Esophagus muscularis mucosa (tissue), 4 donors: Measurements from ENCODE around the gene STIP1. TPM values are rescaled to one million over a fixed set of nuclear protein-coding genes. Genes with fewer than 3 reads are reported as not detected.

Experiments
- DNase-seq: peaks from one replicate; pipeline ENCODE4 v3.0.0-alpha.2; 2017; ENCODE audit errors: extremely low spot score
- H3K27ac ChIP-seq, 4 donors: fragments of 200-600 bp; sonication (generic); replicated peaks in 1 of 4; 1 replicate in 3 of 4; 2 replicates in 1 of 4; pipeline ENCODE4 v1.5.1; 2016 to 2019; ENCODE audit warnings: mild to moderate bottlenecking in 1 of 4
- H3K27me3 ChIP-seq, 4 donors: fragments of 200-600 bp; sonication (generic); one replicate each; pipeline versions ENCODE4 v1.5.1 to v1.6.0; 2016 to 2019
- H3K36me3 ChIP-seq, 4 donors: fragments of 200-600 bp; sonication (generic); one replicate each; pipeline ENCODE4 v1.5.1; 2016 to 2019
- H3K4me1 ChIP-seq, 4 donors: fragments of 200-600 bp; sonication (generic); one replicate each; pipeline ENCODE4 v1.5.1; 2016 to 2019
- H3K4me3 ChIP-seq, 4 donors: fragments of 200-600 bp; sonication (generic); 1 replicate in 2 of 4; 2 replicates in 2 of 4; pipeline ENCODE4 v1.5.1; 2016 to 2019; ENCODE audit warnings: mild to moderate bottlenecking in 4 of 4, moderate library complexity in 1 of 4
- H3K9me3 ChIP-seq, 4 donors: fragments of 200-600 bp; sonication (generic); 1 replicate in 3 of 4; 2 replicates in 1 of 4; pipeline ENCODE4 v1.5.1; 2016 to 2019
- EP300 ChIP-seq: sonication (generic); formaldehyde crosslinking; IDR thresholded peaks from one replicate; pipeline ENCODE4 v1.6.1; 2017; ENCODE audit warnings: antibody characterized with exemption
- POLR2A ChIP-seq: fragments of 450-650 bp; IDR thresholded peaks from one replicate; pipeline ENCODE4 v1.6.1; 2017; ENCODE audit warnings: antibody characterized with exemption, moderate library complexity, mild to moderate bottlenecking, low read depth
- POLR2AphosphoS5 ChIP-seq, 2 donors: sonication (generic); formaldehyde crosslinking; IDR thresholded peaks; one replicate each; pipeline ENCODE4 v1.6.1; 2017; ENCODE audit warnings: antibody characterized with exemption in 2 of 2
- WGBS: methylation state at CpG from one replicate; pipeline ENCODE4 v1.1.5; 2018; 5-methylcytosine and 5-hydroxymethylcytosine counted together
- intact Hi-C: fragments of 100-400 bp; cut with DNase I; formaldehyde crosslinking; loops from one replicate; pipeline ENCODE4 v1.15.1; 2023
- total RNA-seq, 4 donors: library from RNA; depleted of rRNA; stranded (reverse); fragments of >200 nt; gene quantifications; one replicate each; pipeline versions ENCODE4 v1.1.0 to v1.2.1, GENCODE V29; 2016
- TF ChIP-seq, protein P1 (sequence below), 3 experiments: fragments of 200-600 bp in 2 of 3; fragments of 450-650 bp in 1 of 3; sonication (generic) in 2 of 3; IDR thresholded peaks; one replicate each; pipeline ENCODE4 v1.5.1; 2017 to 2019; ENCODE audit warnings: antibody characterized with exemption in 3 of 3, mild to moderate bottlenecking in 2 of 3, moderate library complexity in 1 of 3

Gene STIP1
- total RNA-seq, 4 donors from 2014 or later: 82.2 to 116 (median 101) TPM

DNA sequence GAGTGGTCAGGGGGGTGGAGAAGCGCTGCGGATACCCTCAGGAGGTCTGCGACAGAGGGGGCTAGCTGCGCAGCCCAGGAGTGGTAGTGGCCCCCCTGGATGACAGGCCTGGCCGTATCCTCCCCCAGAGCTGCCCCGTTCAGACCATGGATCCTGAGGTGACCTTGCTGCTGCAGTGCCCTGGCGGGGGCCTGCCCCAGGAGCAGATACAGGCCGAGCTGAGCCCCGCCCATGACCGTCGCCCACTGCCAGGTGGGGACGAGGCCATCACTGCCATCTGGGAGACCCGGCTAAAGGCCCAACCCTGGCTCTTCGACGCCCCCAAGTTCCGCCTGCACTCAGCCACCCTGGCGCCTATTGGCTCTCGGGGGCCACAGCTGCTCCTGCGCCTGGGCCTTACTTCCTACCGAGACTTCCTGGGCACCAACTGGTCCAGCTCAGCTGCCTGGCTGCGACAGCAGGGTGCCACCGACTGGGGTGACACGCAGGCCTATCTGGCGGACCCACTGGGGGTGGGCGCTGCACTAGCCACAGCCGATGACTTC is 40.6 kb downstream of the STIP1 start:
- peak overlapping the region; percentile 69 to 80 (median 71) for H3K4me3 ChIP-seq
- H3K27me3 ChIP-seq: no peaks in the 10 kb centered on the region
- peak overlapping the region; percentile 87 to 93 (median 90) for H3K27ac ChIP-seq
- peaks cover 35 to 64% (median 58%) of the 10 kb centered on the region in 4 donors for H3K4me1 ChIP-seq
- 23% methylated on average over 10 of the region's 26 CpGs for WGBS
- no peak for TF ChIP-seq POLR2A
- TF ChIP-seq POLR2AphosphoS5 (IDR thresholded peaks at IDR 0.05): no peak
- TF ChIP-seq EP300: no peak
- TF ChIP-seq, protein P1, sequence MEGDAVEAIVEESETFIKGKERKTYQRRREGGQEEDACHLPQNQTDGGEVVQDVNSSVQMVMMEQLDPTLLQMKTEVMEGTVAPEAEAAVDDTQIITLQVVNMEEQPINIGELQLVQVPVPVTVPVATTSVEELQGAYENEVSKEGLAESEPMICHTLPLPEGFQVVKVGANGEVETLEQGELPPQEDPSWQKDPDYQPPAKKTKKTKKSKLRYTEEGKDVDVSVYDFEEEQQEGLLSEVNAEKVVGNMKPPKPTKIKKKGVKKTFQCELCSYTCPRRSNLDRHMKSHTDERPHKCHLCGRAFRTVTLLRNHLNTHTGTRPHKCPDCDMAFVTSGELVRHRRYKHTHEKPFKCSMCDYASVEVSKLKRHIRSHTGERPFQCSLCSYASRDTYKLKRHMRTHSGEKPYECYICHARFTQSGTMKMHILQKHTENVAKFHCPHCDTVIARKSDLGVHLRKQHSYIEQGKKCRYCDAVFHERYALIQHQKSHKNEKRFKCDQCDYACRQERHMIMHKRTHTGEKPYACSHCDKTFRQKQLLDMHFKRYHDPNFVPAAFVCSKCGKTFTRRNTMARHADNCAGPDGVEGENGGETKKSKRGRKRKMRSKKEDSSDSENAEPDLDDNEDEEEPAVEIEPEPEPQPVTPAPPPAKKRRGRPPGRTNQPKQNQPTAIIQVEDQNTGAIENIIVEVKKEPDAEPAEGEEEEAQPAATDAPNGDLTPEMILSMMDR (IDR thresholded peaks at IDR 0.05): no peak
- intact Hi-C loops: loop anchor here (5.0 kb wide), 1 partner anchor 39 kb away; the partner anchor contains the start of gene STIP1
- H3K36me3 ChIP-seq: peaks cover 4 to 24% (median 12%) of the 10 kb centered on the region in 4 donors
- H3K9me3 ChIP-seq: no peaks in the 10 kb centered on the region
- no peak for DNase-seq

DNA sequence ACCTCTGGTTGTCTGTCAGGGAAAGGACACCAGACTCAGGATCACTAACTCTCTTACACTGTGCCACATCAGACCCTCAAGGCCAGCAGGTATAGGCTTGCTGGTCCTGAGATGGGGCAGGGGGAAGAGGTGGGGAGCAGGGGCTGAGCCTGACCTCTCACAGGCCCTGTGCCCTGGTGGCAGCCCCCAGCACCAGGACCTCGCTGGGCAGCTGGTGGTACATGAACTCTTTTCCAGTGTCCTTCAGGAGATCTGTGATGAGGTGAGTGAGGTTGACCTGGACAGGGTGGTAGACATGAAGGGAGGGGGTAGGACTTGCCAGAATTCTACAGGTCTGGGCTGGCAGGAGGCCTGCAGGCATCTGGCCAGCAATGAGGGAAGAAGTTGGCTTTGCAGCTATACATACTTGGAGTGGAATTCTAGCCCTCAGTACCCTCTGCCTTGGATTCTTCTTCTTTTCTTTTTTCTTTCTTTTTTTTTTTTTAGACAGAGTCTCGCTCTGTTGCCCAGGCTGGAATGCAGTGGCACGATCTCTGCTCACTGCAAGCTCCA is 41.5 kb downstream of the STIP1 start:
- Histone ChIP-seq H3K27me3 (no peaks in the 10 kb centered on the region), H3K9me3 (no peaks in the 10 kb centered on the region), H3K36me3 (peaks cover 4 to 21% (median 12%) of the 10 kb centered on the region in 4 donors), H3K27ac (peak overlapping the region; percentile 87 to 93 (median 90)), H3K4me3 (peak overlapping the region; percentile 69 to 80 (median 71)), H3K4me1 (peaks cover 35 to 73% (median 67%) of the 10 kb centered on the region in 4 donors)
- TF ChIP-seq POLR2AphosphoS5 (IDR thresholded peaks at IDR 0.05): no peak
- no peak for TF ChIP-seq POLR2A
- TF ChIP-seq EP300: no peak
- TF ChIP-seq, protein P1 (IDR thresholded peaks at IDR 0.05): no peak
- DNase-seq: no peak
- intact Hi-C loops: loop anchor here (5.0 kb wide), 1 partner anchor 40 kb away; the partner anchor contains the start of gene STIP1
- 76% methylated on average over 3 of the region's 3 CpGs for WGBS

DNA sequence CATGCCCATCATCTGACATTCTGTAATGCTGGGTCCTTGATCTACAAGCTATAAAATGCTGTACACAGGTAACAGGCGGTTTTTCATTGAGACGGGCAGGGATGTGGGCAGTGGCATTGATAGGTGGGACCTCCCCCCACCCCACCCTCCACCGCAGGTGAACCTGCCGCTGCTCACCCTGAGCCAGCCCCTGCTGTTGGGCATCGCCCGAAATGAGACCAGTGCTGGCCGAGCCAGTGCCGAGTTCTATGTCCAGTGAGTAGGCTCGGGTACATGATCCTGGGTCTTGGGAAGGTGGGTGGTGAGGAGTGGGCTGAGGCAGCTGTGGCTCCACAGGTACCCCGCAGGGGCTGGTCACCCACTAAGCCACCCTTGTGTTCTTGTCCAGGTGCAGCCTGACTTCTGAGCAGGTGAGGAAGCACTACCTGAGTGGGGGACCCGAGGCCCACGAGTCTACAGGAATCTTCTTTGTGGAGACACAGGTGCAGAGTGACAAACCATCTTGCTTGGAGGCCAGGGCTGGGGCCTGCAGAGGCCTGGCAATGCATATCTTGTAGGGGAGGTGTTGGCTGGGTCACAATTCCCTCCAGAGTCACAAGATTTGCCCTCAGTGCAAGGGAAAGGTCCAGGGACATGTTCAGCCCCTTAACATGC is 43.2 kb downstream of the STIP1 start:
- Histone ChIP-seq H3K9me3 (no peaks in the 10 kb centered on the region), H3K4me1 (peaks cover 43 to 88% (median 84%) of the 10 kb centered on the region in 4 donors), H3K4me3 (peak overlapping the region in 2 of 4 donors; percentile 70 to 85), H3K36me3 (peaks cover 0 to 5% (median 2%) of the 10 kb centered on the region in 4 donors), H3K27me3 (no peaks in the 10 kb centered on the region), H3K27ac (peak overlapping the region; percentile 90 to 96 (median 93))
- TF ChIP-seq POLR2AphosphoS5 (IDR thresholded peaks at IDR 0.05) (no peak), POLR2A (no peak), EP300 (no peak)
- TF ChIP-seq, protein P1 (IDR thresholded peaks at IDR 0.05): no peak
- 77% methylated on average over 2 of the region's 12 CpGs for WGBS
- DNase-seq: no peak
- intact Hi-C loops: loop anchor here (5.0 kb wide), 1 partner anchor 42 kb away; the partner anchor contains the start of gene STIP1

DNA sequence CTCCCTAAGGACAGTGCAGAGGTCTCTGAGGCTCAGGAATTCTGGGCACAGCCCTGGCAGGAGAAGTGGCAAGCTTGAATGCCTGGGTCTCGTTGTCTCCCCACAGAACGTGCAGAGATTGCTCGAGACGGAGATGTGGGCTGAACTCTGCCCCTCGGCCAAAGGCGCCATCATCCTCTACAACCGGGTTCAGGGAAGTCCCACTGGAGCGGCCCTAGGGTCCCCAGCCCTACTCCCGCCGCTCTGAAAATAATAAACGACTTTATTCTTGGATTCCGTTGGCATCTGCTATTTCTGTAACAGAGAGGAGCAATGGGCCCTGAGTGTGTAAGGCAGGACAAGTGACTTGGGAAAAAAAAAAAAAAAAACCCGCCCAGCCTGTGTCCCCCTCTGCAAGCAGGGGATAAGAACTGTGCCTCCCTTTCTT is 43.8 kb downstream of the STIP1 start:
- H3K4me3 ChIP-seq: peak overlapping the region; percentile 64 to 85 (median 75)
- no peak for TF ChIP-seq POLR2AphosphoS5 (IDR thresholded peaks at IDR 0.05)
- no peak for TF ChIP-seq EP300
- TF ChIP-seq POLR2A: no peak
- TF ChIP-seq, protein P1 (IDR thresholded peaks at IDR 0.05): no peak
- intact Hi-C loops: loop anchor here (5.0 kb wide), 1 partner anchor 42 kb away; the partner anchor contains the start of gene STIP1
- H3K27ac ChIP-seq: peak overlapping the region; percentile 90 to 96 (median 93)
- WGBS: 31% methylated on average over 13 of the region's 13 CpGs
- DNase-seq: no peak
- peaks cover 43 to 84% (median 83%) of the 10 kb centered on the region in 4 donors for H3K4me1 ChIP-seq
- H3K27me3 ChIP-seq: no peaks in the 10 kb centered on the region
- H3K36me3 ChIP-seq: no peaks in the 10 kb centered on the region
- H3K9me3 ChIP-seq: no peaks in the 10 kb centered on the region
